Liver (tissue), 3 donors: ENCODE data around the gene RGMA.

Source experiments
- EGR1 ChIP-seq, 2 donors: IDR thresholded peaks; 2 replicates each; pipeline ENCODE4 v1.6.1; 2016 to 2018; ENCODE audit warnings: antibody characterized with exemption in 2 of 2, low read depth in 2 of 2
- GABPA ChIP-seq, 2 donors: IDR thresholded peaks in 1 of 2; conservative IDR thresholded peaks in 1 of 2; 2 replicates each; pipeline ENCODE4 v1.6.1; 2016; ENCODE audit warnings: antibody characterized with exemption in 2 of 2, mild to moderate bottlenecking in 1 of 2, moderate library complexity in 1 of 2
- HNF4A ChIP-seq, 2 donors: conservative IDR thresholded peaks; 2 replicates each; pipeline ENCODE4 v1.6.1; 2016; ENCODE audit warnings: antibody characterized with exemption in 2 of 2, mild to moderate bottlenecking in 2 of 2
- HNF4G ChIP-seq: IDR thresholded peaks from 2 replicates; pipeline ENCODE4 v1.6.1; 2016; ENCODE audit warnings: antibody characterized with exemption
- JUND ChIP-seq, 2 donors: IDR thresholded peaks; 2 replicates each; pipeline ENCODE4 v1.6.1; 2016; ENCODE audit warnings: antibody characterized with exemption in 2 of 2
- RAD21 ChIP-seq, 2 donors: IDR thresholded peaks; 2 replicates each; pipeline ENCODE4 v1.6.1; 2016; ENCODE audit warnings: antibody characterized with exemption in 2 of 2, mild to moderate bottlenecking in 2 of 2
- SP1 ChIP-seq: IDR thresholded peaks from 2 replicates; pipeline ENCODE4 v1.6.1; 2018; ENCODE audit warnings: antibody characterized with exemption, mild to moderate bottlenecking
- TAF1 ChIP-seq: conservative IDR thresholded peaks from 2 replicates; pipeline ENCODE4 v1.6.1; 2016; ENCODE audit warnings: antibody characterized with exemption, mild to moderate bottlenecking
- YY1 ChIP-seq: IDR thresholded peaks from 2 replicates; pipeline ENCODE4 v1.6.1; 2016; ENCODE audit warnings: antibody characterized with exemption, mild to moderate bottlenecking
- TF ChIP-seq, protein P1 (sequence below): fragments of 150-350 bp; IDR thresholded peaks from 2 replicates; pipeline ENCODE4 v1.5.1; 2017; ENCODE audit warnings: improper control_type of control experiment, low read depth, low read length; ENCODE audit not compliant: missing input control
- TF ChIP-seq, protein P2 (sequence below): IDR thresholded peaks from 2 replicates; pipeline ENCODE4 v1.6.1; 2016; ENCODE audit warnings: antibody characterized with exemption
- TF ChIP-seq, protein P3 (sequence below): IDR thresholded peaks from 2 replicates; pipeline ENCODE4 v1.6.1; 2016; ENCODE audit warnings: antibody characterized with exemption
- TF ChIP-seq, protein P4 (sequence below): IDR thresholded peaks from 2 replicates; pipeline ENCODE4 v1.6.1; 2016; ENCODE audit warnings: antibody characterized with exemption, mild to moderate bottlenecking
- TF ChIP-seq, protein P5 (sequence below): IDR thresholded peaks from 2 replicates; pipeline ENCODE4 v1.6.1; 2016; ENCODE audit warnings: antibody characterized with exemption
- donor health status: healthy.
- donor health status: healthy.

DNA sequence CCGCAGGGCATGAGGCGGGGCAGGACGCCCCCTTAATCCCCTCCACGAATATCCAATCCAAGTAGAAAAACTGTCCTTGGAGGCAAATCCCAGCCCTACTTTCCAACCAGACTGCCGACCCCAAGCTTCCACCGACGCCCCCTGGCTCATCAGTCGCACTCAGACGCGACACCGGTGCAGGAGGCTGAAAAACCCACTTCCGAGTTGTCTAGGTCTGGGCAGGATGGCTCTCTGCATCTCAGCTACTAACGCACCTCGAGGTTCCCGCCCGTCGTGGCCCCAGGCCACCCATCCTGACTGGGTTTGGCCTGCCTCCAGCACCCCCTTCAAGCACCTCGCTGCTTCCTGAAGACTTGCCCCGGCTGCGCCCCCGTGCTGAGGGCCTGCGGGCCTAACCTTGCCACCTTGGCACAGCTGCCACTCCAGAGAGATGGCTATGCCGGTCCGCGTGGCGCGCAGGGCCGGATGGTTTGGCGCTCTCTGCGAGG is 15.5 kb downstream of the RGMA start:
- TF ChIP-seq GABPA (IDR thresholded peaks at IDR 0.05 in 1 of 2, conservative IDR thresholded peaks at IDR 0.05 in 1 of 2): no peak
- TF ChIP-seq, protein P1, sequence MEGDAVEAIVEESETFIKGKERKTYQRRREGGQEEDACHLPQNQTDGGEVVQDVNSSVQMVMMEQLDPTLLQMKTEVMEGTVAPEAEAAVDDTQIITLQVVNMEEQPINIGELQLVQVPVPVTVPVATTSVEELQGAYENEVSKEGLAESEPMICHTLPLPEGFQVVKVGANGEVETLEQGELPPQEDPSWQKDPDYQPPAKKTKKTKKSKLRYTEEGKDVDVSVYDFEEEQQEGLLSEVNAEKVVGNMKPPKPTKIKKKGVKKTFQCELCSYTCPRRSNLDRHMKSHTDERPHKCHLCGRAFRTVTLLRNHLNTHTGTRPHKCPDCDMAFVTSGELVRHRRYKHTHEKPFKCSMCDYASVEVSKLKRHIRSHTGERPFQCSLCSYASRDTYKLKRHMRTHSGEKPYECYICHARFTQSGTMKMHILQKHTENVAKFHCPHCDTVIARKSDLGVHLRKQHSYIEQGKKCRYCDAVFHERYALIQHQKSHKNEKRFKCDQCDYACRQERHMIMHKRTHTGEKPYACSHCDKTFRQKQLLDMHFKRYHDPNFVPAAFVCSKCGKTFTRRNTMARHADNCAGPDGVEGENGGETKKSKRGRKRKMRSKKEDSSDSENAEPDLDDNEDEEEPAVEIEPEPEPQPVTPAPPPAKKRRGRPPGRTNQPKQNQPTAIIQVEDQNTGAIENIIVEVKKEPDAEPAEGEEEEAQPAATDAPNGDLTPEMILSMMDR: no peak
- TF ChIP-seq, protein P2, sequence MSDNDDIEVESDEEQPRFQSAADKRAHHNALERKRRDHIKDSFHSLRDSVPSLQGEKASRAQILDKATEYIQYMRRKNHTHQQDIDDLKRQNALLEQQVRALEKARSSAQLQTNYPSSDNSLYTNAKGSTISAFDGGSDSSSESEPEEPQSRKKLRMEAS: no peak
- no peak for TF ChIP-seq JUND (IDR thresholded peaks at IDR 0.05)
- TF ChIP-seq RAD21 (IDR thresholded peaks at IDR 0.05): no peak
- TF ChIP-seq EGR1 (IDR thresholded peaks at IDR 0.05; ENCODE audit: low read depth in 2 of 2): no peak
- TF ChIP-seq, protein P3, sequence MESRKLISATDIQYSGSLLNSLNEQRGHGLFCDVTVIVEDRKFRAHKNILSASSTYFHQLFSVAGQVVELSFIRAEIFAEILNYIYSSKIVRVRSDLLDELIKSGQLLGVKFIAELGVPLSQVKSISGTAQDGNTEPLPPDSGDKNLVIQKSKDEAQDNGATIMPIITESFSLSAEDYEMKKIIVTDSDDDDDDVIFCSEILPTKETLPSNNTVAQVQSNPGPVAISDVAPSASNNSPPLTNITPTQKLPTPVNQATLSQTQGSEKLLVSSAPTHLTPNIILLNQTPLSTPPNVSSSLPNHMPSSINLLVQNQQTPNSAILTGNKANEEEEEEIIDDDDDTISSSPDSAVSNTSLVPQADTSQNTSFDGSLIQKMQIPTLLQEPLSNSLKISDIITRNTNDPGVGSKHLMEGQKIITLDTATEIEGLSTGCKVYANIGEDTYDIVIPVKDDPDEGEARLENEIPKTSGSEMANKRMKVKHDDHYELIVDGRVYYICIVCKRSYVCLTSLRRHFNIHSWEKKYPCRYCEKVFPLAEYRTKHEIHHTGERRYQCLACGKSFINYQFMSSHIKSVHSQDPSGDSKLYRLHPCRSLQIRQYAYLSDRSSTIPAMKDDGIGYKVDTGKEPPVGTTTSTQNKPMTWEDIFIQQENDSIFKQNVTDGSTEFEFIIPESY: no peak
- no peak for TF ChIP-seq TAF1
- TF ChIP-seq YY1: no peak
- TF ChIP-seq, protein P4, sequence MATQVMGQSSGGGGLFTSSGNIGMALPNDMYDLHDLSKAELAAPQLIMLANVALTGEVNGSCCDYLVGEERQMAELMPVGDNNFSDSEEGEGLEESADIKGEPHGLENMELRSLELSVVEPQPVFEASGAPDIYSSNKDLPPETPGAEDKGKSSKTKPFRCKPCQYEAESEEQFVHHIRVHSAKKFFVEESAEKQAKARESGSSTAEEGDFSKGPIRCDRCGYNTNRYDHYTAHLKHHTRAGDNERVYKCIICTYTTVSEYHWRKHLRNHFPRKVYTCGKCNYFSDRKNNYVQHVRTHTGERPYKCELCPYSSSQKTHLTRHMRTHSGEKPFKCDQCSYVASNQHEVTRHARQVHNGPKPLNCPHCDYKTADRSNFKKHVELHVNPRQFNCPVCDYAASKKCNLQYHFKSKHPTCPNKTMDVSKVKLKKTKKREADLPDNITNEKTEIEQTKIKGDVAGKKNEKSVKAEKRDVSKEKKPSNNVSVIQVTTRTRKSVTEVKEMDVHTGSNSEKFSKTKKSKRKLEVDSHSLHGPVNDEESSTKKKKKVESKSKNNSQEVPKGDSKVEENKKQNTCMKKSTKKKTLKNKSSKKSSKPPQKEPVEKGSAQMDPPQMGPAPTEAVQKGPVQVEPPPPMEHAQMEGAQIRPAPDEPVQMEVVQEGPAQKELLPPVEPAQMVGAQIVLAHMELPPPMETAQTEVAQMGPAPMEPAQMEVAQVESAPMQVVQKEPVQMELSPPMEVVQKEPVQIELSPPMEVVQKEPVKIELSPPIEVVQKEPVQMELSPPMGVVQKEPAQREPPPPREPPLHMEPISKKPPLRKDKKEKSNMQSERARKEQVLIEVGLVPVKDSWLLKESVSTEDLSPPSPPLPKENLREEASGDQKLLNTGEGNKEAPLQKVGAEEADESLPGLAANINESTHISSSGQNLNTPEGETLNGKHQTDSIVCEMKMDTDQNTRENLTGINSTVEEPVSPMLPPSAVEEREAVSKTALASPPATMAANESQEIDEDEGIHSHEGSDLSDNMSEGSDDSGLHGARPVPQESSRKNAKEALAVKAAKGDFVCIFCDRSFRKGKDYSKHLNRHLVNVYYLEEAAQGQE: no peak
- TF ChIP-seq HNF4A (conservative IDR thresholded peaks at IDR 0.05): no peak
- no peak for TF ChIP-seq HNF4G
- TF ChIP-seq, protein P5, sequence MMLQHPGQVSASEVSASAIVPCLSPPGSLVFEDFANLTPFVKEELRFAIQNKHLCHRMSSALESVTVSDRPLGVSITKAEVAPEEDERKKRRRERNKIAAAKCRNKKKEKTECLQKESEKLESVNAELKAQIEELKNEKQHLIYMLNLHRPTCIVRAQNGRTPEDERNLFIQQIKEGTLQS: no peak
- TF ChIP-seq SP1: no peak
